CD4-positive, CD25-positive, alpha-beta regulatory T cell (primary cell): ENCODE measurements around the gene EVI2B. TPM values are rescaled to one million over a fixed set of nuclear protein-coding genes. Genes with fewer than 3 reads are reported as not detected.

Source experiments
- polyA plus RNA-seq, 4 donors: library from polyadenylated mRNA; unstranded; fragments of 300-500 nt; fragmentation: Illumina TruSeq; gene quantifications; one replicate each; pipeline ENCODE4 v1.2.3, GENCODE V29; 2021
- total RNA-seq: library from RNA; stranded (reverse); gene quantifications from one replicate; pipeline ENCODE4 v1.2.3, GENCODE V29; 2022

Gene EVI2B
- total and polyA plus RNA-seq, 5 donors from 2014 or later = 83.8 to 132 (median 103) TPM

Other genes starting within 250 kb of the EVI2B start
- 45.2 TPM for gene NF1, start 219.1 kb downstream of the EVI2B start, total RNA-seq
- gene NF1, start 219.1 kb downstream of the EVI2B start, polyA plus RNA-seq = 10 to 100 TPM; 19.7 to 47.3 (median 35.7) TPM
- 1.3 TPM for gene OMG, start 16.8 kb downstream of the EVI2B start, total RNA-seq
- gene OMG, start 16.8 kb downstream of the EVI2B start, polyA plus RNA-seq = under 1 TPM in 2 of 4 donors, not detected in 2; 0.15 to 0.33 TPM
- gene EVI2A, start 7.6 kb upstream of the EVI2B start, total RNA-seq = 77.4 TPM
- gene EVI2A, start 7.6 kb upstream of the EVI2B start, polyA plus RNA-seq = 100 to 1,000 TPM in 1 of 4 donors, 10 to 100 TPM in 3; 47.5 to 111 (median 64.7) TPM
- gene RAB11FIP4, start 77.6 kb upstream of the EVI2B start, total RNA-seq = 79.7 TPM
- 10 to 100 TPM; 23.1 to 28.4 (median 23.4) TPM for gene RAB11FIP4, start 77.6 kb upstream of the EVI2B start, polyA plus RNA-seq